Activated CD4-positive, alpha-beta memory T cell treated with anti-CD3 and anti-CD28 coated beads, Interleukin-2, amount 10 ng/mL, durations not matched to agents 7 days and 5 days (primary cell): Measurements from ENCODE around the gene PIAS4. TPM values are rescaled to one million over a fixed set of nuclear protein-coding genes. Genes with fewer than 3 reads are reported as not detected.

Source experiments
- CTCF ChIA-PET: fragments of 350-600 bp; sonication (Branson Sonifier 250); formaldehyde crosslinking; loops from one replicate; lab custom pipeline; 2021; ENCODE audit warnings: antibody characterized with exemption, inconsistent platforms; lab: Charles Lee
- POLR2A ChIA-PET: fragments of 350-600 bp; sonication (Branson Sonifier 250); formaldehyde crosslinking; loops from one replicate; lab custom pipeline; 2021; ENCODE audit warnings: antibody characterized with exemption; lab: Charles Lee
- DNase-seq: peaks from one replicate; pipeline ENCODE4 v3.0.0-alpha.2; 2020
- H3K27ac Mint-ChIP-seq: one replicate; pipeline ENCODE4 v1.8.0; 2021; ENCODE audit warnings: mild to moderate bottlenecking, mixed read lengths
- H3K27me3 Mint-ChIP-seq: one replicate; pipeline ENCODE4 v1.8.0; 2021; ENCODE audit warnings: mixed read lengths
- H3K36me3 Mint-ChIP-seq: one replicate; pipeline ENCODE4 v1.8.0; 2021; ENCODE audit warnings: low read depth, mixed read lengths
- H3K4me1 Mint-ChIP-seq: one replicate; pipeline ENCODE4 v1.8.0; 2021; ENCODE audit warnings: mixed read lengths
- H3K4me3 Mint-ChIP-seq: one replicate; pipeline ENCODE4 v1.8.0; 2021; ENCODE audit warnings: mild to moderate bottlenecking, mixed read lengths
- H3K9me3 Mint-ChIP-seq: one replicate; pipeline ENCODE4 v1.8.0; 2021; ENCODE audit warnings: mixed read lengths
- total RNA-seq, 2 experiments: library from RNA; stranded (reverse); gene quantifications; one replicate each; pipeline ENCODE4 v1.2.3, GENCODE V29; 2021

The PIAS4 gene
- total RNA-seq, 2 experiments from 2014 or later, result 28.6 to 33.2 TPM

DNA sequence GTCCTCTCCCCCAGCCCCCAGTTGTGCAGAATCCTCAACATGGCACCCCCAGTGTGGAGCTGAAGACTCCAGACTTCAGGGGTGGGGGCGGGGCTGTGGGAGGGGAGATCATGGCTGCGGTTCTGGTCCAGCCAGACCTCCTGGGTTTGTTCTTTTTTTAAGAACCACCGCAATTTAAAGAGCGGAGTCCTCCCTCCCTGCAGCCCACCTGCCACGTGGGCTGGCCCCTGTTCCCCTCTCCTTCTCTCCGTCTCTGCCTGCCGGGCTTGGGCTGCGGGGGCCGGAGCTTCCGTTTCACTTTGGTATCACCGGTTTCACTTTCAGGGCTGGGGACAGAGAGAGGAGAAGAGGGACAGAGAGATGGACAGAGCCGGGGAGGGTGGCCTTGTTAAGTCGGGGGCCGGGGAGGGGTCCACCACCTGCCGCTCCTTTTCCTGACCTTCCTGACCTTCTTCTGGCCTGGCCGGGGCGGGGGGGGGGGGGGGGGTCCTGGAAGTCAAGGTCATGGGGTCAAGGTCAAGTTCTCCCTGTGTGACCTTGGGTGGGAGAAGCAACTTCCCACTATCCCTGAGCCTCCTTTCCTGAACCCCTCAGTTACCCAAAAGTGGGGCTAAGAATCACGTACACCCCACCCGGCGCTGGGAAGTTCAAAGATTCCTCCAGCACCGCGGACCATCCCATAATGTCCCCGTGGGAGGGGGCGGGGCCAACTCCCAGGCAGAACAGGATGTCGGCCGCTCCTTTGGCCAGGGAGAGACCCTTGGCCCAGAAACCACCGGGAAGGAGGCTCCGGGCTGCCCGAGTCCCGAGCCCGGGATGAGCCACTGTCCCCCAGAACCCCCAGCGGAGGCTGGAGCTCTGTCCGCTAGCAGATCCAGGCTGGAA, 70.5 kb downstream of the PIAS4 start:
- peaks cover 53% of the 10 kb centered on the region for H3K4me1 Mint-ChIP-seq
- H3K36me3 Mint-ChIP-seq, result no peaks in the 10 kb centered on the region
- no peaks in the 10 kb centered on the region for H3K27me3 Mint-ChIP-seq
- peak overlapping the region; percentile 71 for H3K27ac Mint-ChIP-seq
- H3K4me3 Mint-ChIP-seq, result peak overlapping the region; percentile 58
- DNase-seq, result peak; percentile 66
- CTCF ChIA-PET, result interaction anchor here (1.2 kb wide), 1 partner anchor 91 kb away, joined by 6 read pairs; no protein-coding TSS in a partner anchor
- no peaks in the 10 kb centered on the region for H3K9me3 Mint-ChIP-seq
- POLR2A ChIA-PET, result interaction anchor here (1.1 to 2.3 kb wide), 8 partner anchors 8 to 94 kb away, joined by 3 to 13 read pairs (median 5); partner anchors contain the start of genes EEF2 and ZBTB7A

DNA sequence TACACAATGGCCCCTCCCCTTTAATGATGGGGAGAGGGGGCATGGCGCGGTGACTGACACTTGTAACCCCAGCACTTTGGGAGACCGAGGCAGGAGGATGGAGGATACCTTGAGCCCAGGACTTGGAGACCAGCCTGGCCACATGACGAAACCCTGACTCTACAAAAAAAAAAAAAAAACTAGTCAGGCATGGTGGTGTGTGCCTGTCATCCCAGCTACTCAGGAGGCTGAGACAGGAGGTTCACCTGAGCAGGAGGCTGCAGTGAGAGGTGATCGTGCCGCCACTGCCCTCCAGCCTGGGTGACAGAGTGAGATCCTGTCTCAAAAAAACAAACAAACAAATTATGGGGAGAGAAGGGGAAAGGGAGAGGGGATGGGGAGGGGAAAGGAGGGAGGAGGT, 72.9 kb downstream of the PIAS4 start:
- POLR2A ChIA-PET, result interaction anchor here (0.5 to 1.7 kb wide), 2 partner anchors 9 to 37 kb away, joined by 3 to 5 read pairs; no protein-coding TSS in a partner anchor
- Mint-ChIP-seq H3K4me1 (peaks cover 57% of the 10 kb centered on the region), H3K27ac (no peak overlapping the region)

DNA sequence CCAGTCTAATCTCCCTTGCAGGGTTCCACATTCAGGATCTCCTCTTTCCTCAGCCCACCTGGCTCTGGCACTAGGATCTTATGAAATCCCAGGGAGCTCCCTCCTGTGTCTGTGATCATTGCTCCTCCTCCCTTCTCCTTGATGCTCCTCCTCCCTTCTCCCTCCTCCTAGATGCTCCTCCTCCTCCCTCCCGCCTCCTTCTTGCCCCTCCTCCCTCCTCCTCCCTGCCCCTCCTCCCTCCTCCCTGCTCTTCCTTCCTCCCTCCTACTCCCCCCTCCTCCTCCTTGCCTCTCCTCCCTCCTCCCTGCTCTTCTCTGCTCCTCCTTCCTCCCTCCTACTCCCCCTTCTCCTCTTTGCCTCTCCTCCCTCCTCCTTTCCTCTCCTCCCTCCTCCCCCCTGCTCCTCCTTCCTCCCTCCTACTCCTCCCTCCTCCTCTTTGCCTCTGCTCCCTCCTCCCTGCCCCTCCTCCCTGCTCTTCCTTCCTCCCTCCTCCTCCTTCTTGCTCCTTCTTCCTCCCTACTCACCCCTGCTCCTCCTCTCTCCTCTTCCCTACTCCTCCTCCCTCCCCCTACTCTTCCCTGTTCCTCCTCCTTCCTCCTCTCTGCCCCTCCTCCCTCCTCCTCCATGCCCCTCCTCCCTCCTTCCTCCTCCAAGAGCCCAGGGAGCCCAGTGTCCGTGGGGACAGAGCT, 74.0 kb downstream of the PIAS4 start:
- Mint-ChIP-seq H3K9me3 (no peaks in the 10 kb centered on the region), H3K4me3 (no peak overlapping the region), H3K4me1 (peaks cover 62% of the 10 kb centered on the region), H3K27ac (no peak overlapping the region), H3K36me3 (peaks cover 2% of the 10 kb centered on the region), H3K27me3 (no peaks in the 10 kb centered on the region)
- no peak for DNase-seq
- ChIA-PET POLR2A (interaction anchor here (1.1 kb wide), 1 partner anchor 15 kb away, joined by 3 read pairs; the partner anchor contains the start of gene ZBTB7A), CTCF (interaction anchor here (0.6 to 0.8 kb wide), 3 partner anchors 10 to 300 kb away, joined by 4 to 5 read pairs (median 4); no protein-coding TSS in a partner anchor)

More for the DNA sequence above, 72.9 kb downstream of the PIAS4 start:
- CTCF ChIA-PET, result no interaction called here
- Mint-ChIP-seq H3K4me3 (no peak overlapping the region), H3K36me3 (no peaks in the 10 kb centered on the region), H3K9me3 (no peaks in the 10 kb centered on the region), H3K27me3 (no peaks in the 10 kb centered on the region)
- DNase-seq, result no peak

DNA sequence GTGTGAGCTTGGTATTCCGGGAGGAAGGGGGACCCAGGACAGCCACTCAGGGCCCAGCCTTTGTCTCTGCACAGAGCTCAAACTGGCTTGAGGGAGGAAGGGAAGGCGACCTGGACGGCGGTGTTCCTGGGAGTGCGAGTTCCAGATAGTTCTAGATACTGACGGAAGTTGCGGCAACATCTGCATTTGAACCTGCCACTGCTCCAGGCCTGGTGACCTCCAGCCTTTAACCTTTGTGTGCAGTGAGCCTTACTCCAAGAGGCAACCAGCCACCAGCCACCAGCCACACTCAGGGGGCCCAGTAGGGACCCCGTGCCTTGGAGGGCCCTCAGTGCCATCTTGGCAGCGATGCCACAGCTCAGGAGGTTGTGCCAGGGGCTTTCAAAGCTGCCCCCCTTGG, 74.6 kb downstream of the PIAS4 start:
- no peak for DNase-seq
- CTCF ChIA-PET, result interaction anchor here (0.6 kb wide), 2 partner anchors 113 to 300 kb away, joined by 4 to 5 read pairs; no protein-coding TSS in a partner anchor
- H3K4me3 Mint-ChIP-seq, result no peak overlapping the region
- H3K9me3 Mint-ChIP-seq, result no peaks in the 10 kb centered on the region
- H3K4me1 Mint-ChIP-seq, result peaks cover 60% of the 10 kb centered on the region
- no peak overlapping the region for H3K27ac Mint-ChIP-seq
- POLR2A ChIA-PET, result no interaction called here
- peaks cover 2% of the 10 kb centered on the region for H3K36me3 Mint-ChIP-seq
- no peaks in the 10 kb centered on the region for H3K27me3 Mint-ChIP-seq

DNA sequence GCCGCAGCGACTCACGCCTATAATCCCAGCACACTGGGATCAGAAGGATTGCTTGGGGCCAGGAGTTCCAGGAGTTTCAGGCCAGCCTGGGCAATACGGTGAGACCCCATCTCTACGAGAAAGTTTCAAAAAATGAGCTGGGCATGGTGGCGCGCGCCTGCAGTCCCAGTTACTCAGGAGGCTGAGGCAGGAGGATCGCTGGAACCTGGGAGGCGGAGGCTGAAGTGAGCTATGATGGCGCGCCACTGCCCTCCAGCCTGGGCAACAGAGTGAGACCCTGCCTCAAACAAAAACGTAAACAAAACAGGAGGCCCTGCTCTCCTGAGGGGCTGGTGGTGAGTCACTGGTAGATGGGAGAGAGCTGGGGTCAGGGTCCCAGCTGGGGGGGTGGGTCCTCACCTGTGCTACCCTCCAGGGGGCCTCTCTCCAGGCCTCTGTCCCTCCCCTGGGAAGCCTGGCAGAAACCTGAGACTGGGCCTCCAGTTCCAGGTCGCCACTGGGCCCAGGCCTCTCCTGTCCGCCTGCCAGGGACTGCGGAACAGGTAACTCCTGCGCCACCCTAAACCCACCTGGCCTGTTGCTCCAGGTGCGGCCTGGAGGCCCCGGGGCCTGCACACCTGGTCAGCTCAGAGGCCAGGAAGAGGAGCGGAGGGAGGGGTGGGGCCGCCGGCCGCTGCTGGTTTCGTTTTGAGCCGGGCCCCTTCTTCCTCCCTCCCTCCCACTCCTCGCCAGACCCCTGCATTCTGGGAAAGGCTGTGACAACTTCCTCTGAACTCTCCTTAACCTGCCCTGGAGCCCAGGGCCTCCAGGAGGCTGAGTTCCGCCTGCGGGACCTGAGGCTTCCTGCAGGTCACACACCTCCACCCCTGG, 76.4 kb downstream of the PIAS4 start:
- H3K27ac Mint-ChIP-seq, result peak overlapping the region; percentile 77
- no peaks in the 10 kb centered on the region for H3K27me3 Mint-ChIP-seq
- H3K9me3 Mint-ChIP-seq, result no peaks in the 10 kb centered on the region
- H3K36me3 Mint-ChIP-seq, result peaks cover 8% of the 10 kb centered on the region
- peak overlapping the region; percentile 66 for H3K4me3 Mint-ChIP-seq
- peak; percentile 75 for DNase-seq
- peaks cover 62% of the 10 kb centered on the region for H3K4me1 Mint-ChIP-seq
- POLR2A ChIA-PET, result interaction anchor here (0.9 to 1.5 kb wide), 4 partner anchors 9 to 98 kb away, joined by 3 to 6 read pairs (median 4); no protein-coding TSS in a partner anchor
- CTCF ChIA-PET, result interaction anchor here (0.8 kb wide), 1 partner anchor 96 kb away, joined by 3 read pairs; no protein-coding TSS in a partner anchor

DNA sequence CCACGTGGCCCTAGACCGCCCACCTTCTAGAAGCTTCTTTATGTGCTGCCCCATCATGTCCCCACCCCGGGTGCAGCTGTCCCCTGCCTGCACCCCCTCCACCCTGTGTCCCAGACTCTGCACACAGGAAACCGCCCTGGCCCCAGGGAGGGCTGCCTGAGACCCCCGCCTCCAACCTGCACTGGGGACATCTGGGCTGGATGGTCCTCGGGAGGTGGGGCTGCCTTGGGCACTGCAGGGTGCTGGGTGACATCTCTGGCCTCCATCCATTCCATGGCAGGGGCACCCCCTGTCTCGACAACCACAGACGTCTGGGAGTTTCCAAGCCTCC, 77.0 kb downstream of the PIAS4 start:
- ChIA-PET POLR2A (interaction anchor here (1.0 to 1.5 kb wide), 3 partner anchors 9 to 30 kb away, joined by 4 to 6 read pairs (median 5); no protein-coding TSS in a partner anchor), CTCF (interaction anchor here (0.8 kb wide), 1 partner anchor 97 kb away, joined by 3 read pairs; no protein-coding TSS in a partner anchor)
- Mint-ChIP-seq H3K4me1 (peaks cover 63% of the 10 kb centered on the region), H3K9me3 (no peaks in the 10 kb centered on the region), H3K4me3 (peak overlapping the region; percentile 66), H3K27ac (peak overlapping the region; percentile 77), H3K27me3 (no peaks in the 10 kb centered on the region), H3K36me3 (peaks cover 12% of the 10 kb centered on the region)
- DNase-seq, result no peak

DNA sequence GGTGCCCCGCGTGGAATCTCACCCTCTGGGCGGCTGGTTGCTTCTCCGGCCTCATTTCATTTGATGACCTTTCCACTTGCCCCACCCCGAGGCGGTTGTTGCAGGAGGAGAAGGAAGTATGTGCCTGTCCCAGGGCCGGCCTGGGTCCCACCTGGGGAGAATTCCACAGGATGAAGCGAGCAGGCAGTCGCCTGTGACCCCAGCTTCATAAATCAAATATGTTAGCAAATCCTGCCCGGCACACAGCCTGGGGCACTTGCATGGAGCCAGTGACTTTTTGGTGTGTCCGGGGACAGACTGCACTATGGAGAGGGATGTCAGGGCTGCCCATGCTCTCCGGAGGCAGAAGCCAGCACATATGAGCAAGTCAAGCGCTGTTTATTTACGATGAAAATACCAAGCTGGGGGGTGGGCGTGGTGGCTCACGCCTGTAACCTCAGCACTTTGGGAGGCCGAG, 78.9 kb downstream of the PIAS4 start:
- no peaks in the 10 kb centered on the region for H3K9me3 Mint-ChIP-seq
- no peak for DNase-seq
- ChIA-PET CTCF (interaction anchor here (3.7 kb wide), 1 partner anchor 54 kb away, joined by 24 read pairs; no protein-coding TSS in a partner anchor), POLR2A (interaction anchor here (0.8 to 1.5 kb wide), 5 partner anchors 9 to 20 kb away, joined by 3 to 5 read pairs (median 3); no protein-coding TSS in a partner anchor)
- no peak overlapping the region for H3K4me3 Mint-ChIP-seq
- peaks cover 16% of the 10 kb centered on the region for H3K36me3 Mint-ChIP-seq
- H3K27ac Mint-ChIP-seq, result peak overlapping the region; percentile 73
- H3K27me3 Mint-ChIP-seq, result no peaks in the 10 kb centered on the region
- peaks cover 71% of the 10 kb centered on the region for H3K4me1 Mint-ChIP-seq

DNA sequence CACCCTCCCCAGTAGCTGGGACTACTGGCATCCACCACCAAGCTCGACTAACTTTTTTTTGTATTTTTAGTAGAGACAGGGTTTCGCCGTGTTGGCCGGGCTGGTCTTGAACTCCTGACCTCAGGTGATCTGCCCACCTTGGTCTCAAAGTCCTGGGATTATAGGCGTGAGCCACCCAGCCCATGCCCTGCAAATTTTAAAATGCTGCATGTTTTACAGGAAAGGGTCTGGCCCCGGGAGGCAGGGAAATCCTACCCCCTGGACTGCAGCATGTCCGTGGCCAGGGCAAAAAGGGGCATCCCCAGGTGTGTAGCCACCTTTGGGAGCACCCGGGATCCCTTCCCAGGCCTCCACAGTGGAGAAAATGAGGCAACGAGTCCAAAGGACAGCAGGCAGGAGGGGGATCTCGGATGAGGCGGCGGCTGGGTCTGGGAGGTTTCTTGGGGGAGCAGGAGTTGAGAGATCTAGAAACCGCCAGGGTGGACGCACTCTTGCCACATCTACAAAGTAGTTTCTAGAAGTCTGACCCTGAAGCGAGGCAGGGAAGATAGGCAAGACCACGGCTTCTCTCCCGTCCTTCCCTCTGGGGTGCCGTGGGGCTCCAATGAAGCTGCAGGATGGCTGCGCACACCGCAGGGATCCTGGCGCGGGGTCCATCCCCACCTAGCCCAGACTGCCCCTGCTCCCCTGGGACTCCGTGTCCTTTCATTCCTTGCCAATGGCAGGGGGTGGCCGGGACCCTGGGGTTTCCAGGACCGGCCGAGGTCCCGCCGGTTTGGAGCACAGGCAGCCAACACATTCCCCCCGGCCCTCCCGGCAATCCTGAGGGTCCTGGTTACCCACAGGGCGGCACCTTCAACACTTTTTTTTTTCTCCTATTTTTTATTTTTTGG, 80.5 kb downstream of the PIAS4 start:
- Mint-ChIP-seq H3K27me3 (no peaks in the 10 kb centered on the region), H3K4me1 (peaks cover 64% of the 10 kb centered on the region), H3K27ac (peak overlapping the region; percentile 98), H3K36me3 (peaks cover 17% of the 10 kb centered on the region), H3K4me3 (peak overlapping the region; percentile 68), H3K9me3 (no peaks in the 10 kb centered on the region)
- DNase-seq, result no peak
- ChIA-PET POLR2A (interaction anchor here (0.8 to 3.0 kb wide), 10 partner anchors 10 to 66 kb away, joined by 3 to 49 read pairs (median 8); partner anchors contain the start of gene ZBTB7A), CTCF (interaction anchor here (1.2 to 3.7 kb wide), 3 partner anchors 53 to 100 kb away, joined by 4 to 24 read pairs (median 10); no protein-coding TSS in a partner anchor)

DNA sequence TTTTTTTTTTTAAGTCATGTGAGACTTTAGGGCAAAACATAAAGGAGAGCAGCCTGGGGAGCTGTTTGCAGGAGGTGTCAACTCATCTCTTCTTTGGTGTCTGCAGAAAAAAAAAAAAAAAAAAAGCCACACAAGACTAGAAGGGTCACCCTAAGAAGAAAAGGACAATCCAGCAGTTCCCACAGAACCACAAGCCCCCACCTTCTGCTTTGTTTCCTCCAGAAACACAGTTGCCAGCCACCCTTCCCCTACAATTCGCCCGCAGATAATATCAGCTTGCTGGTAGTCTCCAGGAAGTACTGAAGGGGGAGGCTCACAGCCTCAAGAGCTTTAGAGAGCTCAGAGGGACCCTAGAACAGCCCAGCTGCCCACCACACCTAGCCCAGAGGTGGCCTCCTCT, 81.4 kb downstream of the PIAS4 start:
- Mint-ChIP-seq H3K9me3 (no peaks in the 10 kb centered on the region), H3K4me3 (peak overlapping the region; percentile 68), H3K4me1 (peaks cover 62% of the 10 kb centered on the region), H3K36me3 (peaks cover 24% of the 10 kb centered on the region), H3K27me3 (no peaks in the 10 kb centered on the region), H3K27ac (peak overlapping the region; percentile 98)
- peak; percentile 85 for DNase-seq
- ChIA-PET POLR2A (interaction anchor here (0.6 to 3.0 kb wide), 21 partner anchors 9 to 126 kb away, joined by 3 to 49 read pairs (median 4); partner anchors contain the start of genes CREB3L3, EEF2, PIAS4 and ZBTB7A), CTCF (interaction anchor here (0.7 to 3.7 kb wide), 6 partner anchors 26 to 1572 kb away, joined by 3 to 24 read pairs (median 4); no protein-coding TSS in a partner anchor)
